SK-N-SH (cell line): ENCODE data around the gene FREY1. TPM values are rescaled to one million over a fixed set of nuclear protein-coding genes. Genes with fewer than 3 reads are reported as not detected.

ENCODE experiments used
- CTCF ChIA-PET: fragments of 300-600, 350-600 bp; formaldehyde crosslinking; extraction: SDS; loops from one replicate; lab custom pipeline; 2021; lab: Yijun Ruan, JAX
- POLR2A ChIA-PET: fragments of 350-600 bp; sonication (Branson Sonifier 250); formaldehyde crosslinking; extraction: SDS; loops from one replicate; lab custom pipeline; 2020; ENCODE audit warnings: antibody characterized with exemption, inconsistent platforms; lab: Yijun Ruan, JAX
- DNase-seq: peaks from one replicate; pipeline ENCODE4 v3.0.0; 2012
- H2AFZ ChIP-seq: fragments of 200-600 bp; sonication (generic); 2 replicates; pipeline ENCODE4 v1.8.1; 2016; ENCODE audit warnings: antibody characterized with exemption, mild to moderate bottlenecking, low read depth
- H3F3A ChIP-seq: fragments of 200-600 bp; sonication (generic); replicated peaks from 2 replicates; pipeline ENCODE3; 2016; ENCODE audit warnings: antibody characterized with exemption, mild to moderate bottlenecking; ENCODE audit not compliant: insufficient read depth
- H3K27ac ChIP-seq, 2 experiments: fragments of 200-500 bp in 1 of 2; fragments of 200-600 bp in 1 of 2; sonication (Bioruptor generic) in 1 of 2; sonication (generic), shearing (Covaris generic) in 1 of 2; 2 replicates each; pipeline versions ENCODE4 v1.5.1 to v1.6.1; 2014 to 2016; ENCODE audit warnings: low read depth in 2 of 2, inconsistent platforms in 1 of 2, low read length in 1 of 2, mild to moderate bottlenecking in 1 of 2, mixed read lengths in 1 of 2
- H3K27me3 ChIP-seq: fragments of 200-600 bp; sonication (generic), shearing (Covaris generic); 2 replicates; pipeline ENCODE4 v1.6.1; 2016; ENCODE audit warnings: mixed run types; ENCODE audit not compliant: insufficient read depth
- H3K36me3 ChIP-seq, 2 experiments: fragments of 200-500 bp in 1 of 2; fragments of 200-600 bp in 1 of 2; sonication (Bioruptor generic) in 1 of 2; sonication (generic) in 1 of 2; replicated peaks in 1 of 2; 2 replicates each; pipeline versions ENCODE3 to v1.5.1; 2014 to 2016; ENCODE audit warnings: low read length in 1 of 2, mild to moderate bottlenecking in 1 of 2; ENCODE audit not compliant: insufficient read depth in 2 of 2, control insufficient read depth in 1 of 2
- H3K4me1 ChIP-seq, 2 experiments: fragments of 200-500 bp in 1 of 2; fragments of 200-600 bp in 1 of 2; sonication (Bioruptor generic) in 1 of 2; sonication (generic), shearing (Covaris generic) in 1 of 2; 2 replicates each; pipeline versions ENCODE4 v1.5.1 to v1.6.1; 2014 to 2016; ENCODE audit warnings: low read depth in 1 of 2, low read length in 1 of 2, mixed run types in 1 of 2; ENCODE audit not compliant: insufficient read depth in 2 of 2, control insufficient read depth in 1 of 2
- H3K4me2 ChIP-seq: fragments of 200-600 bp; sonication (generic), shearing (Covaris generic); 2 replicates; pipeline ENCODE4 v1.6.1; 2017; ENCODE audit warnings: mixed run types
- H3K4me3 ChIP-seq, 2 experiments: fragments of 200-500 bp in 1 of 2; fragments of 200-600 bp in 1 of 2; sonication (Bioruptor generic) in 1 of 2; sonication (generic), shearing (Covaris generic) in 1 of 2; 2 replicates each; pipeline versions ENCODE4 v1.5.1 to v1.8.1; 2014 to 2016; ENCODE audit warnings: low read depth in 2 of 2, inconsistent platforms in 1 of 2, low read length in 1 of 2, mild to moderate bottlenecking in 1 of 2, mixed read lengths in 1 of 2, moderate library complexity in 1 of 2
- H3K79me2 ChIP-seq: fragments of 200-600 bp; sonication (generic); 2 replicates; pipeline ENCODE4 v1.8.1; 2017; ENCODE audit warnings: mild to moderate bottlenecking; ENCODE audit not compliant: insufficient read depth
- H3K9ac ChIP-seq: fragments of 200-600 bp; sonication (generic); 2 replicates; pipeline ENCODE4 v1.6.1; 2017; ENCODE audit warnings: mixed run types
- H3K9me2 ChIP-seq: fragments of 200-600 bp; sonication (generic); 2 replicates; pipeline ENCODE4 v1.6.1; 2017; ENCODE audit warnings: mixed run types
- H3K9me3 ChIP-seq: fragments of 200-600 bp; sonication (generic); 2 replicates; pipeline ENCODE4 v1.6.1; 2017; ENCODE audit warnings: mixed run types, mild to moderate bottlenecking, moderate library complexity
- H4K20me1 ChIP-seq: fragments of 200-600 bp; sonication (generic); 2 replicates; pipeline ENCODE4 v1.6.1; 2017; ENCODE audit warnings: mild to moderate bottlenecking, mixed run types; ENCODE audit not compliant: insufficient read depth
- EZH2phosphoT487 ChIP-seq: fragments of 200-600 bp; sonication (generic); IDR thresholded peaks from 2 replicates; pipeline ENCODE4 v1.6.1; 2017; ENCODE audit warnings: low read depth, mixed run types, mild to moderate bottlenecking, antibody characterized with exemption, moderate library complexity, borderline replicate concordance
- NFIC ChIP-seq: IDR thresholded peaks from 2 replicates; pipeline ENCODE4 v1.4.0; 2012; ENCODE audit warnings: borderline replicate concordance
- RCOR1 ChIP-seq: fragments of 150-350 bp; IDR thresholded peaks from 2 replicates; pipeline ENCODE4 v1.6.1; 2017; ENCODE audit warnings: antibody characterized with exemption, low read length
- TCF12 ChIP-seq: IDR thresholded peaks from 2 replicates; pipeline ENCODE4 v1.4.0; 2012
- TEAD4 ChIP-seq: IDR thresholded peaks from 2 replicates; pipeline ENCODE4 v1.4.0; 2012; ENCODE audit warnings: mild to moderate bottlenecking, borderline replicate concordance; ENCODE audit not compliant: insufficient read depth
- YY1 ChIP-seq: IDR thresholded peaks from 2 replicates; pipeline ENCODE4 v1.4.0; 2012; ENCODE audit warnings: low read depth, mild to moderate bottlenecking
- WGBS: methylation state at CpG from one replicate; pipeline ENCODE4 v1.1.6; 2017; ENCODE audit warnings: low lambda C conversion rate; 5-methylcytosine and 5-hydroxymethylcytosine counted together
- polyA plus RNA-seq, 3 experiments: library from polyadenylated mRNA; depleted of rRNA; stranded (reverse); fragments of >200 nt; gene quantifications; 2 replicates each; pipeline ENCODE4 v1.2.3, GENCODE V29; 2012
- TF ChIP-seq, protein P1 (sequence below): fragments of 200-600 bp; sonication (generic); IDR thresholded peaks from 2 replicates; pipeline ENCODE4 v1.6.1; 2017; ENCODE audit warnings: antibody characterized with exemption, mild to moderate bottlenecking, moderate library complexity
- TF ChIP-seq, protein P2 (sequence below): fragments of 150-350 bp; IDR thresholded peaks from 2 replicates; pipeline ENCODE4 v1.6.1; 2017; ENCODE audit warnings: antibody characterized with exemption, low read length, low read depth, borderline replicate concordance
- TF ChIP-seq, protein P3 (sequence below): IDR thresholded peaks from 2 replicates; pipeline ENCODE4 v1.4.0; 2012; ENCODE audit warnings: low read depth, borderline replicate concordance
- TF ChIP-seq, protein P4 (sequence below): fragments of 150-350 bp; IDR thresholded peaks from 2 replicates; pipeline ENCODE4 v1.6.1; 2016; ENCODE audit warnings: mild to moderate bottlenecking, low read depth, low read length
- TF ChIP-seq, protein P5 (sequence below): IDR thresholded peaks from 2 replicates; pipeline ENCODE4 v1.6.1; 2012; ENCODE audit warnings: mild to moderate bottlenecking, low read depth, low read length, moderate library complexity

The FREY1 gene
- polyA plus RNA-seq, 1 of the 3 experiments (the other 2 are of a cell fraction) = 0.30 TPM

DNA sequence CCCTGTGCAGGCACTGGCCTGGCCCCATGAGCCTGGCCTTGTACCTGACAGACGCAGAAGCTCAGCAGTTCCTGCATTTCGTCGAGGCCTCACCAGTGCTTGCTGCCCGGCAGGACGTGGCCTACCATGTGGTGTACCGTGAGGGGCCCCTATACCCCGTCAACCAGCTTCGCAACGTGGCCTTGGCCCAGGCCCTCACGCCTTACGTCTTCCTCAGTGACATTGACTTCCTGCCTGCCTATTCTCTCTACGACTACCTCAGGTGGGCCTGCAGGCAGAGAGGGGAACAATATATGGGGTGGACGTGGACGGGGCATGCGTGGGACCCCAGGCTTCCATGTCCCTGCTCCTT is 20.2 kb upstream of the FREY1 start:
- Histone ChIP-seq H3F3A (no peaks in the 10 kb centered on the region), H3K79me2 (no peaks in the 10 kb centered on the region), H3K27ac (no peak overlapping the region), H3K9me3 (no peaks in the 10 kb centered on the region), H2AFZ (no peak overlapping the region), H3K4me2 (no peak overlapping the region), H3K4me1 (peaks cover 0 to 5% of the 10 kb centered on the region in 2 experiments; a peak in 1 of 4 replicates), H4K20me1 (no peaks in the 10 kb centered on the region), H3K9me2 (no peaks in the 10 kb centered on the region), H3K4me3 (no peak overlapping the region), H3K9ac (no peak overlapping the region), H3K36me3 (no peaks in the 10 kb centered on the region), H3K27me3 (no peaks in the 10 kb centered on the region)
- WGBS = 85% methylated on average over 13 of the region's 15 CpGs
- CTCF ChIA-PET = interaction anchor here (5.0 kb wide), 1 partner anchor 55 kb away, joined by 25 read pairs; no protein-coding TSS in a partner anchor
- TF ChIP-seq, protein P1, sequence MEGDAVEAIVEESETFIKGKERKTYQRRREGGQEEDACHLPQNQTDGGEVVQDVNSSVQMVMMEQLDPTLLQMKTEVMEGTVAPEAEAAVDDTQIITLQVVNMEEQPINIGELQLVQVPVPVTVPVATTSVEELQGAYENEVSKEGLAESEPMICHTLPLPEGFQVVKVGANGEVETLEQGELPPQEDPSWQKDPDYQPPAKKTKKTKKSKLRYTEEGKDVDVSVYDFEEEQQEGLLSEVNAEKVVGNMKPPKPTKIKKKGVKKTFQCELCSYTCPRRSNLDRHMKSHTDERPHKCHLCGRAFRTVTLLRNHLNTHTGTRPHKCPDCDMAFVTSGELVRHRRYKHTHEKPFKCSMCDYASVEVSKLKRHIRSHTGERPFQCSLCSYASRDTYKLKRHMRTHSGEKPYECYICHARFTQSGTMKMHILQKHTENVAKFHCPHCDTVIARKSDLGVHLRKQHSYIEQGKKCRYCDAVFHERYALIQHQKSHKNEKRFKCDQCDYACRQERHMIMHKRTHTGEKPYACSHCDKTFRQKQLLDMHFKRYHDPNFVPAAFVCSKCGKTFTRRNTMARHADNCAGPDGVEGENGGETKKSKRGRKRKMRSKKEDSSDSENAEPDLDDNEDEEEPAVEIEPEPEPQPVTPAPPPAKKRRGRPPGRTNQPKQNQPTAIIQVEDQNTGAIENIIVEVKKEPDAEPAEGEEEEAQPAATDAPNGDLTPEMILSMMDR = no peak
- no peak for TF ChIP-seq TEAD4
- no peak for TF ChIP-seq NFIC
- TF ChIP-seq TCF12 = no peak
- TF ChIP-seq, protein P2, sequence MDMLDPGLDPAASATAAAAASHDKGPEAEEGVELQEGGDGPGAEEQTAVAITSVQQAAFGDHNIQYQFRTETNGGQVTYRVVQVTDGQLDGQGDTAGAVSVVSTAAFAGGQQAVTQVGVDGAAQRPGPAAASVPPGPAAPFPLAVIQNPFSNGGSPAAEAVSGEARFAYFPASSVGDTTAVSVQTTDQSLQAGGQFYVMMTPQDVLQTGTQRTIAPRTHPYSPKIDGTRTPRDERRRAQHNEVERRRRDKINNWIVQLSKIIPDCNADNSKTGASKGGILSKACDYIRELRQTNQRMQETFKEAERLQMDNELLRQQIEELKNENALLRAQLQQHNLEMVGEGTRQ = no peak
- TF ChIP-seq, protein P3, sequence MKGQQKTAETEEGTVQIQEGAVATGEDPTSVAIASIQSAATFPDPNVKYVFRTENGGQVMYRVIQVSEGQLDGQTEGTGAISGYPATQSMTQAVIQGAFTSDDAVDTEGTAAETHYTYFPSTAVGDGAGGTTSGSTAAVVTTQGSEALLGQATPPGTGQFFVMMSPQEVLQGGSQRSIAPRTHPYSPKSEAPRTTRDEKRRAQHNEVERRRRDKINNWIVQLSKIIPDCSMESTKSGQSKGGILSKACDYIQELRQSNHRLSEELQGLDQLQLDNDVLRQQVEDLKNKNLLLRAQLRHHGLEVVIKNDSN = no peak
- TF ChIP-seq YY1 = no peak
- TF ChIP-seq, protein P4, sequence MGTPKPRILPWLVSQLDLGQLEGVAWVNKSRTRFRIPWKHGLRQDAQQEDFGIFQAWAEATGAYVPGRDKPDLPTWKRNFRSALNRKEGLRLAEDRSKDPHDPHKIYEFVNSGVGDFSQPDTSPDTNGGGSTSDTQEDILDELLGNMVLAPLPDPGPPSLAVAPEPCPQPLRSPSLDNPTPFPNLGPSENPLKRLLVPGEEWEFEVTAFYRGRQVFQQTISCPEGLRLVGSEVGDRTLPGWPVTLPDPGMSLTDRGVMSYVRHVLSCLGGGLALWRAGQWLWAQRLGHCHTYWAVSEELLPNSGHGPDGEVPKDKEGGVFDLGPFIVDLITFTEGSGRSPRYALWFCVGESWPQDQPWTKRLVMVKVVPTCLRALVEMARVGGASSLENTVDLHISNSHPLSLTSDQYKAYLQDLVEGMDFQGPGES = no peak
- POLR2A ChIA-PET = interaction anchor here (0.7 kb wide), 1 partner anchor 19 kb away, joined by 3 read pairs; no protein-coding TSS in a partner anchor
- no peak for DNase-seq

DNA sequence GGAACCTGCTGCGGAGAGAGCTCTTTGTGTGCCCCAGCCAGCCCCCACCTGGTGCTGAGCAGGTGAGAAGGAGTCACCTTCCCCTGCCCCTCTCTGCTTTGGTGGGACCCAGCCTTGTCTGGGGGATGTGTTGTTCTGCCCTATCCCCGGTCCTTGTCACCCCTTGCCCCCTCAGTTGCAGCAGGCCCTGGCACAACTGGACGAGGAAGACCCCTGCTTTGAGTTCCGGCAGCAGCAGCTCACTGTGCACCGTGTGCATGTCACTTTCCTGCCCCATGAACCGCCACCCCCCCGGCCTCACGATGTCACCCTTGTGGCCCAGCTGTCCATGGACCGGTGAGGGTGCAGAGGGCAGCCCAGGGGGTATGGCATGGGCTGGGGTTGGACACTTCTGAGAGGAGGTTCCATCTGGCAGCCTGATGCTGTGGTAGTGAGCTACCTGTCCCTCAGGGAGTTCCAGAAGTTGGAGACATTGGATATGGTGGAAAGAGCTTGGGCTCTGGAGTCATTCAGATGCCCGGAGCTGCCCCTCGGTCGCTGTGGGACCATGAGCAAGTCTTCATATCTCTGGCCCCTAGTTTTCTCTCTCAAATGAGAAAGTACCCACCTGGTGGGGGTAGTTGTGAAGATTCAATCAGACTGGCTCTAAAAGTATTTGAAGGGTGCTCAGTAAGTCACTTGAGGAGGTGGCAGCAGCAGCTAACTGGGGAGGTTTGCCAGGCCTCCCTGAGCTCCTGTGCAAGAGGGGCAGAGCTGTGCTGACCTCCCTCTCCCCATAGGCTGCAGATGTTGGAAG is 19.7 kb upstream of the FREY1 start:
- 87% methylated on average over 7 of the region's 12 CpGs for WGBS
- no peak overlapping the region for H3K4me3 ChIP-seq
- CTCF ChIA-PET = interaction anchor here (1.2 to 5.0 kb wide), 3 partner anchors 38 to 80 kb away, joined by 5 to 25 read pairs (median 7); no protein-coding TSS in a partner anchor
- H4K20me1 ChIP-seq = no peaks in the 10 kb centered on the region
- H3K9me2 ChIP-seq = no peaks in the 10 kb centered on the region
- H3K9ac ChIP-seq = no peak overlapping the region
- H3K36me3 ChIP-seq = no peaks in the 10 kb centered on the region
- POLR2A ChIA-PET = interaction anchor here (0.6 to 1.1 kb wide), 3 partner anchors 9 to 774 kb away, joined by 3 read pairs; partner anchors contain the start of genes PEX16 and ZNF408
- H3K79me2 ChIP-seq = no peaks in the 10 kb centered on the region
- peaks cover 0 to 5% of the 10 kb centered on the region in 2 experiments; a peak in 1 of 4 replicates for H3K4me1 ChIP-seq
- H3K27ac ChIP-seq = no peak overlapping the region
- no peaks in the 10 kb centered on the region for H3K27me3 ChIP-seq
- no peak overlapping the region for H3K4me2 ChIP-seq
- H3K9me3 ChIP-seq = no peaks in the 10 kb centered on the region
- H2AFZ ChIP-seq = no peak overlapping the region
- DNase-seq = no peak
- no peaks in the 10 kb centered on the region for H3F3A ChIP-seq
- TF ChIP-seq, protein P5, sequence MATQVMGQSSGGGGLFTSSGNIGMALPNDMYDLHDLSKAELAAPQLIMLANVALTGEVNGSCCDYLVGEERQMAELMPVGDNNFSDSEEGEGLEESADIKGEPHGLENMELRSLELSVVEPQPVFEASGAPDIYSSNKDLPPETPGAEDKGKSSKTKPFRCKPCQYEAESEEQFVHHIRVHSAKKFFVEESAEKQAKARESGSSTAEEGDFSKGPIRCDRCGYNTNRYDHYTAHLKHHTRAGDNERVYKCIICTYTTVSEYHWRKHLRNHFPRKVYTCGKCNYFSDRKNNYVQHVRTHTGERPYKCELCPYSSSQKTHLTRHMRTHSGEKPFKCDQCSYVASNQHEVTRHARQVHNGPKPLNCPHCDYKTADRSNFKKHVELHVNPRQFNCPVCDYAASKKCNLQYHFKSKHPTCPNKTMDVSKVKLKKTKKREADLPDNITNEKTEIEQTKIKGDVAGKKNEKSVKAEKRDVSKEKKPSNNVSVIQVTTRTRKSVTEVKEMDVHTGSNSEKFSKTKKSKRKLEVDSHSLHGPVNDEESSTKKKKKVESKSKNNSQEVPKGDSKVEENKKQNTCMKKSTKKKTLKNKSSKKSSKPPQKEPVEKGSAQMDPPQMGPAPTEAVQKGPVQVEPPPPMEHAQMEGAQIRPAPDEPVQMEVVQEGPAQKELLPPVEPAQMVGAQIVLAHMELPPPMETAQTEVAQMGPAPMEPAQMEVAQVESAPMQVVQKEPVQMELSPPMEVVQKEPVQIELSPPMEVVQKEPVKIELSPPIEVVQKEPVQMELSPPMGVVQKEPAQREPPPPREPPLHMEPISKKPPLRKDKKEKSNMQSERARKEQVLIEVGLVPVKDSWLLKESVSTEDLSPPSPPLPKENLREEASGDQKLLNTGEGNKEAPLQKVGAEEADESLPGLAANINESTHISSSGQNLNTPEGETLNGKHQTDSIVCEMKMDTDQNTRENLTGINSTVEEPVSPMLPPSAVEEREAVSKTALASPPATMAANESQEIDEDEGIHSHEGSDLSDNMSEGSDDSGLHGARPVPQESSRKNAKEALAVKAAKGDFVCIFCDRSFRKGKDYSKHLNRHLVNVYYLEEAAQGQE = no peak
- TF ChIP-seq EZH2phosphoT487 (no peak), TCF12 (no peak), NFIC (no peak), RCOR1 (no peak)
- TF ChIP-seq, protein P3 = no peak
